H9 (cell line): ENCODE data around the gene STX5. TPM values are rescaled to one million over a fixed set of nuclear protein-coding genes. Genes with fewer than 3 reads are reported as not detected.

Experiments used
- DNase-seq: peaks from one replicate; pipeline ENCODE4 v3.0.0-alpha.2; 2017
- H2AFZ ChIP-seq: one replicate; pipeline ENCODE4 v1.6.1; 2013; ENCODE audit warnings: mild to moderate bottlenecking, low read length, control low read depth, moderate library complexity
- H2AK5ac ChIP-seq: 2 replicates; pipeline ENCODE4 v1.6.1; 2013; ENCODE audit warnings: low read length, control low read depth, mixed read lengths; ENCODE audit not compliant: insufficient read length
- H2BK120ac ChIP-seq: one replicate; pipeline ENCODE4 v1.6.1; 2013; ENCODE audit warnings: low read depth, mild to moderate bottlenecking, low read length, control low read depth, inconsistent platforms; ENCODE audit not compliant: poor library complexity, severe bottlenecking
- H2BK12ac ChIP-seq: 2 replicates; pipeline ENCODE4 v1.6.1; 2013; ENCODE audit warnings: low read length, control low read depth, mixed read lengths, low read depth; ENCODE audit not compliant: insufficient read length
- H2BK15ac ChIP-seq: 2 replicates; pipeline ENCODE4 v1.6.1; 2013; ENCODE audit warnings: low read depth, low read length, control low read depth
- H2BK20ac ChIP-seq: one replicate; pipeline ENCODE4 v1.6.1; 2013; ENCODE audit warnings: low read depth, mild to moderate bottlenecking, low read length, control low read depth, inconsistent platforms; ENCODE audit not compliant: poor library complexity, severe bottlenecking
- H2BK5ac ChIP-seq: 2 replicates; pipeline ENCODE4 v1.6.1; 2013; ENCODE audit warnings: low read length, control low read depth, mixed read lengths; ENCODE audit not compliant: insufficient read length
- H3K14ac ChIP-seq: 2 replicates; pipeline ENCODE4 v1.6.1; 2013; ENCODE audit warnings: low read length, control low read depth; ENCODE audit not compliant: insufficient read depth
- H3K18ac ChIP-seq: 2 replicates; pipeline ENCODE4 v1.6.1; 2013; ENCODE audit warnings: low read depth, mild to moderate bottlenecking, mixed read lengths, low read length, control low read depth; ENCODE audit not compliant: insufficient read length
- H3K23ac ChIP-seq: 2 replicates; pipeline ENCODE4 v1.6.1; 2013; ENCODE audit warnings: low read length, control low read depth, mixed read lengths, low read depth; ENCODE audit not compliant: insufficient read length
- H3K23me2 ChIP-seq: 2 replicates; pipeline ENCODE4 v1.6.1; 2013; ENCODE audit warnings: low read depth, mild to moderate bottlenecking, mixed read lengths, low read length, control low read depth; ENCODE audit not compliant: insufficient read length, poor library complexity, severe bottlenecking
- H3K27ac ChIP-seq: 2 replicates; pipeline ENCODE4 v1.5.1; 2013; ENCODE audit warnings: low read length, control low read depth, mixed read lengths, low read depth; ENCODE audit not compliant: insufficient read length
- H3K27me3 ChIP-seq: 2 replicates; pipeline ENCODE4 v1.6.1; 2013; ENCODE audit warnings: low read length, control low read depth, inconsistent platforms; ENCODE audit not compliant: insufficient read depth
- H3K4ac ChIP-seq: 2 replicates; pipeline ENCODE4 v1.6.1; 2013; ENCODE audit warnings: low read depth, mild to moderate bottlenecking, control low read depth, inconsistent platforms, low read length, moderate library complexity
- H3K4me1 ChIP-seq: 2 replicates; pipeline ENCODE4 v1.6.1; 2013; ENCODE audit warnings: low read length, control low read depth, inconsistent platforms; ENCODE audit not compliant: insufficient read depth
- H3K4me2 ChIP-seq: 2 replicates; pipeline ENCODE4 v1.6.1; 2013; ENCODE audit warnings: low read length, control low read depth, mixed read lengths; ENCODE audit not compliant: insufficient read length, insufficient read depth
- H3K56ac ChIP-seq: 2 replicates; pipeline ENCODE4 v1.6.1; 2013; ENCODE audit warnings: low read depth, mild to moderate bottlenecking, mixed read lengths, low read length, control low read depth; ENCODE audit not compliant: insufficient read length
- H3K79me1 ChIP-seq: 2 replicates; pipeline ENCODE4 v1.6.1; 2013; ENCODE audit warnings: low read depth, mild to moderate bottlenecking, moderate library complexity, low read length, control low read depth, inconsistent platforms; ENCODE audit not compliant: insufficient read depth, poor library complexity, severe bottlenecking
- H3K79me2 ChIP-seq: 2 replicates; pipeline ENCODE4 v1.6.1; 2013; ENCODE audit warnings: low read length, control low read depth, inconsistent platforms; ENCODE audit not compliant: insufficient read depth
- H3K9ac ChIP-seq: 2 replicates; pipeline ENCODE4 v1.6.1; 2013; ENCODE audit warnings: low read length, control low read depth, mixed read lengths; ENCODE audit not compliant: insufficient read length; ENCODE audit errors: extremely low read depth
- H3K9me3 ChIP-seq: one replicate; pipeline ENCODE4 v1.6.1; 2013; ENCODE audit warnings: low read depth, low read length, inconsistent platforms; ENCODE audit not compliant: control insufficient read depth
- H3T11ph ChIP-seq: one replicate; pipeline ENCODE4 v1.6.1; 2013; ENCODE audit warnings: mild to moderate bottlenecking, low read length, control low read depth, inconsistent platforms
- H4K20me1 ChIP-seq: one replicate; pipeline ENCODE4 v1.6.1; 2013; ENCODE audit not compliant: control insufficient read depth, insufficient read length, insufficient read depth
- H4K5ac ChIP-seq: 2 replicates; pipeline ENCODE4 v1.6.1; 2013; ENCODE audit warnings: low read depth, mild to moderate bottlenecking, mixed read lengths, low read length, control low read depth; ENCODE audit not compliant: insufficient read length
- H4K8ac ChIP-seq: replicated peaks from 2 replicates; pipeline ENCODE4 v1.6.1; 2013; ENCODE audit warnings: low read length, control low read depth, mixed read lengths, low read depth; ENCODE audit not compliant: insufficient read length
- H4K91ac ChIP-seq: 2 replicates; pipeline ENCODE4 v1.6.1; 2013; ENCODE audit warnings: low read depth, mild to moderate bottlenecking, moderate library complexity, mixed read lengths, low read length, control low read depth; ENCODE audit not compliant: insufficient read length
- H3K27ac Mint-ChIP-seq, 3 experiments: 2 replicates in 2 of 3; 3 replicates in 1 of 3; pipeline ENCODE4 v1.8.0; 2020 to 2021; ENCODE audit warnings: mixed read lengths in 3 of 3, mild to moderate bottlenecking in 1 of 3, moderate library complexity in 1 of 3
- H3K27me3 Mint-ChIP-seq: 2 replicates; pipeline ENCODE4 v1.8.0; 2021; ENCODE audit warnings: low read depth, mild to moderate bottlenecking, moderate library complexity, mixed read lengths
- H3K36me3 Mint-ChIP-seq, 3 experiments: 2 replicates in 2 of 3; 3 replicates in 1 of 3; pipeline ENCODE4 v1.8.0; 2020 to 2021; ENCODE audit warnings: low read depth in 3 of 3, mixed read lengths in 3 of 3; ENCODE audit not compliant: insufficient read depth in 1 of 3
- H3K4me1 Mint-ChIP-seq, 2 experiments: 2 replicates each; pipeline ENCODE4 v1.8.0; 2020; ENCODE audit warnings: mixed read lengths in 2 of 2
- H3K4me3 Mint-ChIP-seq, 2 experiments: 2 replicates in 1 of 2; 3 replicates in 1 of 2; pipeline ENCODE4 v1.8.0; 2020 to 2021; ENCODE audit warnings: mild to moderate bottlenecking in 2 of 2, mixed read lengths in 2 of 2, moderate library complexity in 1 of 2
- H3K9me3 Mint-ChIP-seq, 2 experiments: 2 replicates in 1 of 2; 3 replicates in 1 of 2; pipeline ENCODE4 v1.8.0; 2020; ENCODE audit warnings: mild to moderate bottlenecking in 2 of 2, mixed read lengths in 2 of 2, moderate library complexity in 1 of 2
- WGBS: extraction: QIAGEN DNeasy Blood & Tissue Kit; methylation state at CpG from one replicate; pipeline ENCODE4 v1.1.7; 2013; ENCODE audit warnings: missing lambda C conversion rate, low lambda C conversion rate, mixed read lengths; ENCODE audit not compliant: insufficient read length; ENCODE audit errors: extremely low coverage; 5-methylcytosine and 5-hydroxymethylcytosine counted together
- total RNA-seq: library from RNA; stranded (reverse); gene quantifications from 2 replicates; pipeline ENCODE4 v1.2.1, GENCODE V29; 2021
- TF ChIP-seq, protein P1 (sequence below): fragments of 200-600 bp; sonication (generic); conservative IDR thresholded peaks from 3 replicates; pipeline ENCODE4 v1.8.0; 2021; ENCODE audit warnings: antibody characterized with exemption, mild to moderate bottlenecking

The STX5 gene
- total RNA-seq, 1 experiment from 2014 or later, result 33.5 TPM

DNA sequence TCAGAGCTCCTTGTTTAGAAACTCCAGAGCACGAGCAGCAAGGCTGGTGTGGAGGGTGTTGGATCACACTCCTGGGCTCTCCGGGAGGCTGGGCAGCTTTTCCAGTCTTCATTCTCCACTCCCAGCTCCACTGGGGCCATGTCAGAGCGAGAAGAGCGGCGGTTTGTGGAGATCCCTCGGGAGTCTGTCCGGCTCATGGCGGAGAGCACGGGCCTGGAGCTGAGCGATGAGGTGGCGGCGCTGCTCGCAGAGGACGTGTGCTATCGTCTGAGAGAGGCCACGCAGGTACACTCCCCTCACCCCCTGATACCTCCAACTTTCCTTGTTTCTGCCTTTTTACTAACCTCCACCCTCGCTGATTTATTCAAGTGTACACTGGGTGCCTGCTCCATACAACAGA is 56.2 kb downstream of the STX5 start:
- Histone ChIP-seq H3T11ph (no peak overlapping the region), H3K4me2 (no peak overlapping the region), H3K56ac (no peak overlapping the region), H3K4me1 (no peaks in the 10 kb centered on the region), H2BK5ac (no peak overlapping the region), H3K27ac (no peak overlapping the region), H4K20me1 (no peaks in the 10 kb centered on the region), H2AFZ (no peak overlapping the region), H3K23me2 (peaks cover 4% of the 10 kb centered on the region), H3K9me3 (no peaks in the 10 kb centered on the region), H4K91ac (no peak overlapping the region), H3K4ac (no peak overlapping the region), H4K8ac (no peak overlapping the region), H3K9ac (no peak overlapping the region), H2BK20ac (no peak overlapping the region), H2BK120ac (no peak overlapping the region), H2BK15ac (no peak overlapping the region), H3K27me3 (no peaks in the 10 kb centered on the region), H2AK5ac (no peak overlapping the region), H2BK12ac (no peak overlapping the region), H3K79me1 (no peaks in the 10 kb centered on the region), H3K23ac (no peak overlapping the region), H3K79me2 (peaks cover 3% of the 10 kb centered on the region; the same call in 1 of the 2 replicates), H4K5ac (no peak overlapping the region), H3K14ac (no peak overlapping the region), H3K18ac (no peak overlapping the region)
- DNase-seq, result no peak
- Mint-ChIP-seq H3K27me3 (no peaks in the 10 kb centered on the region), H3K4me3 (no peak overlapping the region), H3K36me3 (peaks cover 32 to 58% (median 52%) of the 10 kb centered on the region in 3 experiments), H3K27ac (peak overlapping the region in 2 of 3 experiments; percentile 39 to 85; a peak in 3 of 7 replicates), H3K9me3 (no peaks in the 10 kb centered on the region; a peak in 1 of 5 replicates), H3K4me1 (peaks cover 4 to 7% of the 10 kb centered on the region in 2 experiments)
- TF ChIP-seq, protein P1, sequence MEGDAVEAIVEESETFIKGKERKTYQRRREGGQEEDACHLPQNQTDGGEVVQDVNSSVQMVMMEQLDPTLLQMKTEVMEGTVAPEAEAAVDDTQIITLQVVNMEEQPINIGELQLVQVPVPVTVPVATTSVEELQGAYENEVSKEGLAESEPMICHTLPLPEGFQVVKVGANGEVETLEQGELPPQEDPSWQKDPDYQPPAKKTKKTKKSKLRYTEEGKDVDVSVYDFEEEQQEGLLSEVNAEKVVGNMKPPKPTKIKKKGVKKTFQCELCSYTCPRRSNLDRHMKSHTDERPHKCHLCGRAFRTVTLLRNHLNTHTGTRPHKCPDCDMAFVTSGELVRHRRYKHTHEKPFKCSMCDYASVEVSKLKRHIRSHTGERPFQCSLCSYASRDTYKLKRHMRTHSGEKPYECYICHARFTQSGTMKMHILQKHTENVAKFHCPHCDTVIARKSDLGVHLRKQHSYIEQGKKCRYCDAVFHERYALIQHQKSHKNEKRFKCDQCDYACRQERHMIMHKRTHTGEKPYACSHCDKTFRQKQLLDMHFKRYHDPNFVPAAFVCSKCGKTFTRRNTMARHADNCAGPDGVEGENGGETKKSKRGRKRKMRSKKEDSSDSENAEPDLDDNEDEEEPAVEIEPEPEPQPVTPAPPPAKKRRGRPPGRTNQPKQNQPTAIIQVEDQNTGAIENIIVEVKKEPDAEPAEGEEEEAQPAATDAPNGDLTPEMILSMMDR, result no peak
- WGBS, result no CpG with 5 or more reads among the region's 17 CpGs
